CD4-positive, alpha-beta T cell (primary cell): ENCODE data around the gene ATG10. TPM values are rescaled to one million over a fixed set of nuclear protein-coding genes. Genes with fewer than 3 reads are reported as not detected.

Experiments used
- ATAC-seq: fragments of 200-7000 bp; cut with Tn5 transposase; one replicate; pipeline ENCODE4 v1.10.0; 2022; ENCODE audit warnings: mild to moderate bottlenecking; ENCODE audit not compliant: poor library complexity
- CTCF ChIA-PET: fragments of 350-600 bp; sonication (Branson Sonifier 250); formaldehyde crosslinking; loops from one replicate; lab custom pipeline; 2021; ENCODE audit warnings: antibody characterized with exemption, inconsistent platforms; lab: Charles Lee
- POLR2A ChIA-PET: fragments of 350-600 bp; sonication (Branson Sonifier 250); formaldehyde crosslinking; loops from one replicate; lab custom pipeline; 2021; ENCODE audit warnings: antibody characterized with exemption, inconsistent platforms; lab: Charles Lee
- DNase-seq, 14 experiments: peaks; one replicate each; pipeline ENCODE4 v3.0.0-alpha.2; 2013 to 2020; ENCODE audit warnings: mixed read lengths in 2 of 14
- H3K27ac ChIP-seq, 2 donors: one replicate each; pipeline versions ENCODE4 v1.5.1 to v1.7.0; 2013; ENCODE audit warnings: low read length in 2 of 2, low read depth in 1 of 2, mild to moderate bottlenecking in 1 of 2
- H3K27me3 ChIP-seq, 2 experiments: 1 replicate in 1 of 2; 2 replicates in 1 of 2; pipeline versions ENCODE4 v1.6.1 to v1.7.0; 2013; ENCODE audit warnings: low read length in 2 of 2, control low read depth in 1 of 2, mild to moderate bottlenecking in 1 of 2, moderate library complexity in 1 of 2; ENCODE audit not compliant: insufficient read depth in 2 of 2, control insufficient read depth in 1 of 2
- H3K36me3 ChIP-seq: one replicate; pipeline ENCODE4 v1.6.1; 2013; ENCODE audit warnings: low read length, control low read depth; ENCODE audit not compliant: insufficient read depth
- H3K4me1 ChIP-seq: one replicate; pipeline ENCODE4 v1.6.1; 2013; ENCODE audit warnings: low read length, control low read depth; ENCODE audit not compliant: insufficient read depth
- H3K4me3 ChIP-seq: one replicate; pipeline ENCODE4 v1.5.1; 2013; ENCODE audit warnings: mild to moderate bottlenecking, low read length, moderate library complexity
- H3K9me3 ChIP-seq, 2 experiments: 1 replicate in 1 of 2; 2 replicates in 1 of 2; pipeline versions ENCODE4 v1.6.1 to v1.7.0; 2013; ENCODE audit warnings: low read length in 2 of 2, mild to moderate bottlenecking in 2 of 2, control low read depth in 1 of 2, moderate library complexity in 1 of 2; ENCODE audit not compliant: control insufficient read depth in 1 of 2, insufficient read depth in 1 of 2
- H3K27ac Mint-ChIP-seq: one replicate; pipeline ENCODE4 v1.8.0; 2020; ENCODE audit warnings: mixed read lengths
- H3K27me3 Mint-ChIP-seq: one replicate; pipeline ENCODE4 v1.8.0; 2021; ENCODE audit warnings: mixed read lengths
- H3K36me3 Mint-ChIP-seq: one replicate; pipeline ENCODE4 v1.8.0; 2021; ENCODE audit warnings: low read depth, mixed read lengths
- H3K4me1 Mint-ChIP-seq: one replicate; pipeline ENCODE4 v1.8.0; 2021; ENCODE audit warnings: low read depth, mixed read lengths
- H3K4me3 Mint-ChIP-seq: one replicate; pipeline ENCODE4 v1.8.0; 2020; ENCODE audit warnings: mild to moderate bottlenecking, mixed read lengths
- H3K9me3 Mint-ChIP-seq: one replicate; pipeline ENCODE4 v1.8.0; 2020; ENCODE audit warnings: mixed read lengths
- intact Hi-C, 2 experiments: fragments of 100-400 bp; cut with DNase I in 1 of 2; cut with micrococcal nuclease in 1 of 2; formaldehyde crosslinking; loops; one replicate each; pipeline versions ENCODE4 v1.15.1 to v1.9.0; 2023 to 2025; cut with DNase I, micrococcal nuclease
- total RNA-seq, 174 experiments: library from RNA in 2 of 174; stranded (reverse) in 2 of 174; gene quantifications; one replicate each; pipeline ENCODE4 v1.2.3 and lab custom pipeline; 2021 to 2026
- TF ChIP-seq, protein P1 (sequence below): fragments of 200-600 bp; IDR thresholded peaks from one replicate; pipeline ENCODE4 v1.8.0; 2022; ENCODE audit warnings: antibody characterized with exemption, mild to moderate bottlenecking

Gene ATG10
- total RNA-seq, 2 experiments from 2014 or later, result 4.7 to 5.3 TPM

GRCh38 chr5:82150559-82150958, 178.7 kb downstream of the ATG10 start:
- intact Hi-C loops, result no loop called here
- no peaks in the 10 kb centered on the region for H3K27me3 Mint-ChIP-seq
- no peak for DNase-seq

GRCh38 chr5:82151204-82151603, 179.4 kb downstream of the ATG10 start:
- H3K4me1 ChIP-seq, result no peaks in the 10 kb centered on the region
- H3K36me3 Mint-ChIP-seq, result no peaks in the 10 kb centered on the region
- H3K27ac Mint-ChIP-seq, result no peak overlapping the region
- no peak overlapping the region for H3K4me3 ChIP-seq
- DNase-seq (no peak), ATAC-seq (no peak)
- H3K9me3 Mint-ChIP-seq, result no peaks in the 10 kb centered on the region
- no peak overlapping the region for H3K4me3 Mint-ChIP-seq
- no peak overlapping the region for H3K27ac ChIP-seq
- H3K9me3 ChIP-seq, result no peaks in the 10 kb centered on the region
- TF ChIP-seq, protein P1, sequence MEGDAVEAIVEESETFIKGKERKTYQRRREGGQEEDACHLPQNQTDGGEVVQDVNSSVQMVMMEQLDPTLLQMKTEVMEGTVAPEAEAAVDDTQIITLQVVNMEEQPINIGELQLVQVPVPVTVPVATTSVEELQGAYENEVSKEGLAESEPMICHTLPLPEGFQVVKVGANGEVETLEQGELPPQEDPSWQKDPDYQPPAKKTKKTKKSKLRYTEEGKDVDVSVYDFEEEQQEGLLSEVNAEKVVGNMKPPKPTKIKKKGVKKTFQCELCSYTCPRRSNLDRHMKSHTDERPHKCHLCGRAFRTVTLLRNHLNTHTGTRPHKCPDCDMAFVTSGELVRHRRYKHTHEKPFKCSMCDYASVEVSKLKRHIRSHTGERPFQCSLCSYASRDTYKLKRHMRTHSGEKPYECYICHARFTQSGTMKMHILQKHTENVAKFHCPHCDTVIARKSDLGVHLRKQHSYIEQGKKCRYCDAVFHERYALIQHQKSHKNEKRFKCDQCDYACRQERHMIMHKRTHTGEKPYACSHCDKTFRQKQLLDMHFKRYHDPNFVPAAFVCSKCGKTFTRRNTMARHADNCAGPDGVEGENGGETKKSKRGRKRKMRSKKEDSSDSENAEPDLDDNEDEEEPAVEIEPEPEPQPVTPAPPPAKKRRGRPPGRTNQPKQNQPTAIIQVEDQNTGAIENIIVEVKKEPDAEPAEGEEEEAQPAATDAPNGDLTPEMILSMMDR, result no peak
- no peaks in the 10 kb centered on the region for H3K27me3 Mint-ChIP-seq
- no peaks in the 10 kb centered on the region for H3K4me1 Mint-ChIP-seq
- no peaks in the 10 kb centered on the region for H3K27me3 ChIP-seq
- ChIA-PET POLR2A (no interaction called here), CTCF (no interaction called here)
- H3K36me3 ChIP-seq, result no peaks in the 10 kb centered on the region
- intact Hi-C loops, result no loop called here

More at GRCh38 chr5:82150559-82150958, 178.7 kb downstream of the ATG10 start:
- Histone ChIP-seq H3K4me1 (no peaks in the 10 kb centered on the region), H3K27me3 (no peaks in the 10 kb centered on the region), H3K27ac (no peak overlapping the region), H3K36me3 (no peaks in the 10 kb centered on the region), H3K9me3 (no peaks in the 10 kb centered on the region), H3K4me3 (no peak overlapping the region)
- TF ChIP-seq, protein P1, result no peak
- no peaks in the 10 kb centered on the region for H3K9me3 Mint-ChIP-seq
- H3K36me3 Mint-ChIP-seq, result no peaks in the 10 kb centered on the region
- ChIA-PET CTCF (no interaction called here), POLR2A (no interaction called here)
- H3K4me3 Mint-ChIP-seq, result no peak overlapping the region
- no peaks in the 10 kb centered on the region for H3K4me1 Mint-ChIP-seq
- H3K27ac Mint-ChIP-seq, result no peak overlapping the region
- ATAC-seq, result no peak

GRCh38 chr5:82151662-82152061, 179.8 kb downstream of the ATG10 start:
- Mint-ChIP-seq H3K27me3 (no peaks in the 10 kb centered on the region), H3K27ac (no peak overlapping the region), H3K36me3 (no peaks in the 10 kb centered on the region), H3K9me3 (no peaks in the 10 kb centered on the region), H3K4me1 (no peaks in the 10 kb centered on the region), H3K4me3 (no peak overlapping the region)
- Histone ChIP-seq H3K36me3 (no peaks in the 10 kb centered on the region), H3K9me3 (no peaks in the 10 kb centered on the region), H3K27me3 (no peaks in the 10 kb centered on the region), H3K4me3 (no peak overlapping the region), H3K4me1 (no peaks in the 10 kb centered on the region), H3K27ac (no peak overlapping the region)
- no peak for DNase-seq
- ChIA-PET CTCF (no interaction called here), POLR2A (no interaction called here)
- ATAC-seq, result no peak
- intact Hi-C loops, result no loop called here
- TF ChIP-seq, protein P1, result no peak
